ENCODE results near the gene SH3PXD2A. TPM values are rescaled to one million over a fixed set of nuclear protein-coding genes. Genes with fewer than 3 reads are reported as not detected.

Gene SH3PXD2A
- total RNA-seq, 2 experiments from 2014 or later = 6.9 to 7.0 TPM

- no peak for TF ChIP-seq CTCF (IDR thresholded peaks at IDR 0.05)
- H3K27me3 ChIP-seq (ENCODE audit: control insufficient read depth in 1 of 2, insufficient read depth in 2 of 2, low read length in 2 of 2) = no peaks in the 10 kb centered on the region
- CTCF ChIA-PET = no interaction called here
- intact Hi-C loops (cut with DNase I, micrococcal nuclease) = no loop called here
- Mint-ChIP-seq H3K27me3 (no peaks in the 10 kb centered on the region), H3K4me3 (no peak overlapping the region), H3K4me1 (ENCODE audit: low read depth) (no peaks in the 10 kb centered on the region), H3K36me3 (ENCODE audit: low read depth) (no peaks in the 10 kb centered on the region), H3K27ac (no peak overlapping the region), H3K9me3 (no peaks in the 10 kb centered on the region)
- no peaks in the 10 kb centered on the region for H3K9me3 ChIP-seq (ENCODE audit: control insufficient read depth in 1 of 2, insufficient read depth in 1 of 2, low read length in 2 of 2)
- H3K27ac ChIP-seq (ENCODE audit: low read depth in 1 of 2, low read length in 2 of 2) = no peak overlapping the region
- no peaks in the 10 kb centered on the region for H3K4me1 ChIP-seq (ENCODE audit: insufficient read depth, low read length)
- ATAC-seq (ENCODE audit: poor library complexity) (no peak), DNase-seq (no peak)
- no peaks in the 10 kb centered on the region for H3K36me3 ChIP-seq (ENCODE audit: insufficient read depth, low read length)
- POLR2A ChIA-PET = no interaction called here
- H3K4me3 ChIP-seq (ENCODE audit: low read length) = no peak overlapping the region
Measured at GRCh38 chr10:103646304-103646703, 209.1 kb downstream of the SH3PXD2A start.

GRCh38 chr10:103645141-103646054 is 210.0 kb downstream of the SH3PXD2A start:
- peak in 2 of 14 experiments; percentile 58 to 68 for DNase-seq
- no peak for ATAC-seq (ENCODE audit: poor library complexity)
- no peaks in the 10 kb centered on the region for H3K27me3 Mint-ChIP-seq
- Histone ChIP-seq H3K9me3 (ENCODE audit: control insufficient read depth in 1 of 2, insufficient read depth in 1 of 2, low read length in 2 of 2) (no peaks in the 10 kb centered on the region), H3K27ac (ENCODE audit: low read depth in 1 of 2, low read length in 2 of 2) (no peak overlapping the region), H3K4me1 (ENCODE audit: insufficient read depth, low read length) (no peaks in the 10 kb centered on the region), H3K36me3 (ENCODE audit: insufficient read depth, low read length) (no peaks in the 10 kb centered on the region), H3K27me3 (ENCODE audit: control insufficient read depth in 1 of 2, insufficient read depth in 2 of 2, low read length in 2 of 2) (no peaks in the 10 kb centered on the region), H3K4me3 (ENCODE audit: low read length) (no peak overlapping the region)
- ChIA-PET CTCF (no interaction called here), POLR2A (no interaction called here)
- H3K9me3 Mint-ChIP-seq = no peaks in the 10 kb centered on the region
- no peak overlapping the region for H3K4me3 Mint-ChIP-seq
- intact Hi-C loops (cut with DNase I, micrococcal nuclease) = no loop called here
- no peak overlapping the region for H3K27ac Mint-ChIP-seq
- no peaks in the 10 kb centered on the region for H3K36me3 Mint-ChIP-seq (ENCODE audit: low read depth)
- no peaks in the 10 kb centered on the region for H3K4me1 Mint-ChIP-seq (ENCODE audit: low read depth)
- TF ChIP-seq CTCF (IDR thresholded peaks at IDR 0.05) = no peak

DNA sequence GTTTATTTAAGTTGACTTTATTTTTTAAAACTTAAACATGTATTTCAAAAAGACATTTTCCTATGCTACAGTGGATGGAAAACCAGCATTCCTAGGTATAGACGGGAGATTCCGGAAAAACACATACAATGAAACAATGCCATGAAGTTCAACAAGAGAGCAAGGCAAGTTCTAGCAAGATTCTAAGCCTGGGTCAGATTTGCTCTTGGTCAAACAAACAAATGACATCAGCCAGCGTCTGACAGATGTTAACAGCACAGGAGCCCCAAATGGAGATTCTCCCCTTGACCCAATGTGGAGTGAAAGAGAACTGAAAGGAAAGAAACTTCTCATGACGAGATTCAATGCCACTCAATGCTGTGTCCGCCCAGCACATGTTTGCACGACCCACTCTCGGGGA is 212.0 kb downstream of the SH3PXD2A start:
- Histone ChIP-seq H3K36me3 (ENCODE audit: insufficient read depth, low read length) (no peaks in the 10 kb centered on the region), H3K27me3 (ENCODE audit: control insufficient read depth in 1 of 2, insufficient read depth in 2 of 2, low read length in 2 of 2) (no peaks in the 10 kb centered on the region), H3K4me3 (ENCODE audit: low read length) (no peak overlapping the region), H3K4me1 (ENCODE audit: insufficient read depth, low read length) (no peaks in the 10 kb centered on the region), H3K9me3 (ENCODE audit: control insufficient read depth in 1 of 2, insufficient read depth in 1 of 2, low read length in 2 of 2) (no peaks in the 10 kb centered on the region), H3K27ac (ENCODE audit: low read depth in 1 of 2, low read length in 2 of 2) (no peak overlapping the region)
- DNase-seq (no peak), ATAC-seq (ENCODE audit: poor library complexity) (no peak)
- H3K27ac Mint-ChIP-seq = no peak overlapping the region
- no peak for TF ChIP-seq CTCF (IDR thresholded peaks at IDR 0.05)
- H3K4me1 Mint-ChIP-seq (ENCODE audit: low read depth) = no peaks in the 10 kb centered on the region
- H3K36me3 Mint-ChIP-seq (ENCODE audit: low read depth) = peaks cover 5% of the 10 kb centered on the region
- no peaks in the 10 kb centered on the region for H3K27me3 Mint-ChIP-seq
- H3K4me3 Mint-ChIP-seq = no peak overlapping the region
- CTCF ChIA-PET = interaction anchor here (0.6 kb wide), 1 partner anchor 670 kb away, joined by 3 read pairs; no protein-coding TSS in a partner anchor
- no peaks in the 10 kb centered on the region for H3K9me3 Mint-ChIP-seq
- POLR2A ChIA-PET = no interaction called here
- intact Hi-C loops (cut with DNase I, micrococcal nuclease) = no loop called here
